A673 (cell line): ENCODE data around the gene PRICKLE1.

Experiments
- EZH2 ChIP-seq: fragments of 200-600 bp; sonication (generic); IDR thresholded peaks from 2 replicates; pipeline ENCODE4 v1.6.1; 2017; ENCODE audit warnings: borderline replicate concordance, low read depth, mild to moderate bottlenecking, mixed read lengths, antibody characterized with exemption, low read length; ENCODE audit not compliant: poor library complexity, severe bottlenecking
- TF ChIP-seq, protein P1 (sequence below): fragments of 300-800, 200-600 bp; sonication (generic); conservative IDR thresholded peaks from 2 replicates; pipeline ENCODE4 v1.5.1; 2017; ENCODE audit warnings: low read depth, mild to moderate bottlenecking, antibody characterized with exemption, low read length, moderate library complexity, mixed read lengths

- TF ChIP-seq, protein P1, sequence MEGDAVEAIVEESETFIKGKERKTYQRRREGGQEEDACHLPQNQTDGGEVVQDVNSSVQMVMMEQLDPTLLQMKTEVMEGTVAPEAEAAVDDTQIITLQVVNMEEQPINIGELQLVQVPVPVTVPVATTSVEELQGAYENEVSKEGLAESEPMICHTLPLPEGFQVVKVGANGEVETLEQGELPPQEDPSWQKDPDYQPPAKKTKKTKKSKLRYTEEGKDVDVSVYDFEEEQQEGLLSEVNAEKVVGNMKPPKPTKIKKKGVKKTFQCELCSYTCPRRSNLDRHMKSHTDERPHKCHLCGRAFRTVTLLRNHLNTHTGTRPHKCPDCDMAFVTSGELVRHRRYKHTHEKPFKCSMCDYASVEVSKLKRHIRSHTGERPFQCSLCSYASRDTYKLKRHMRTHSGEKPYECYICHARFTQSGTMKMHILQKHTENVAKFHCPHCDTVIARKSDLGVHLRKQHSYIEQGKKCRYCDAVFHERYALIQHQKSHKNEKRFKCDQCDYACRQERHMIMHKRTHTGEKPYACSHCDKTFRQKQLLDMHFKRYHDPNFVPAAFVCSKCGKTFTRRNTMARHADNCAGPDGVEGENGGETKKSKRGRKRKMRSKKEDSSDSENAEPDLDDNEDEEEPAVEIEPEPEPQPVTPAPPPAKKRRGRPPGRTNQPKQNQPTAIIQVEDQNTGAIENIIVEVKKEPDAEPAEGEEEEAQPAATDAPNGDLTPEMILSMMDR = no peak
- no peak for TF ChIP-seq EZH2
These were observed 82.5 kb downstream of the PRICKLE1 start for GRCh38 chr12:42507081-42507480.
